WTC11 (cell line): ENCODE measurements around the gene PACS1. TPM values are rescaled to one million over a fixed set of nuclear protein-coding genes. Genes with fewer than 3 reads are reported as not detected.

Source experiments
- ATAC-seq: fragments of 200-7000 bp; cut with Tn5 transposase; 2 replicates; pipeline ENCODE4 v1.10.0; 2021; ENCODE audit warnings: mild to moderate bottlenecking, moderate library complexity
- CTCF ChIA-PET: fragments of 300-600 bp; sonication (Branson Sonifier 250); formaldehyde crosslinking; loops from one replicate; lab custom pipeline; 2021; ENCODE audit warnings: antibody characterized with exemption; lab: Charles Lee
- POLR2A ChIA-PET: fragments of 350-600 bp; sonication (Branson Sonifier 250); formaldehyde crosslinking; loops from one replicate; lab custom pipeline; 2021; ENCODE audit warnings: antibody characterized with exemption; lab: Charles Lee
- DNase-seq: peaks from one replicate; pipeline ENCODE4 v3.0.0; 2021; ENCODE audit warnings: low spot score
- H3K27ac Mint-ChIP-seq: 2 replicates; pipeline ENCODE4 v1.8.0; 2021; ENCODE audit warnings: mixed read lengths
- H3K27me3 Mint-ChIP-seq: 2 replicates; pipeline ENCODE4 v1.8.0; 2021; ENCODE audit warnings: low read depth, mild to moderate bottlenecking, moderate library complexity, mixed read lengths
- H3K36me3 Mint-ChIP-seq: 2 replicates; pipeline ENCODE4 v1.8.0; 2021; ENCODE audit warnings: mixed read lengths
- H3K4me1 Mint-ChIP-seq: 2 replicates; pipeline ENCODE4 v1.8.0; 2022; ENCODE audit warnings: mixed read lengths
- H3K4me3 Mint-ChIP-seq: 2 replicates; pipeline ENCODE4 v1.8.0; 2021; ENCODE audit warnings: mild to moderate bottlenecking, moderate library complexity, mixed read lengths
- H3K9me3 Mint-ChIP-seq: 2 replicates; pipeline ENCODE4 v1.8.0; 2021; ENCODE audit warnings: mixed read lengths
- CREB1 ChIP-seq: sonication (generic); formaldehyde crosslinking; IDR thresholded peaks from 2 replicates; pipeline ENCODE4 v1.8.0; 2023; ENCODE audit warnings: mild to moderate bottlenecking, missing genetic modification reagents
- EMX1 ChIP-seq: fragments of 250-450 bp; sonication (Bioruptor Pico); IDR thresholded peaks from 2 replicates; pipeline ENCODE4 v1.8.0; 2021; ENCODE audit warnings: mild to moderate bottlenecking
- FOXJ3 ChIP-seq: sonication (generic); formaldehyde crosslinking; IDR thresholded peaks from 2 replicates; pipeline ENCODE4 v1.9.0; 2021; ENCODE audit warnings: missing genetic modification reagents, mild to moderate bottlenecking, borderline replicate concordance
- FOXP1 ChIP-seq: sonication (generic); formaldehyde crosslinking; IDR thresholded peaks from 2 replicates; pipeline ENCODE4 v1.8.0; 2022; ENCODE audit warnings: missing genetic modification reagents, mild to moderate bottlenecking, moderate library complexity, borderline replicate concordance
- GABPB1 ChIP-seq: sonication (generic); formaldehyde crosslinking; IDR thresholded peaks from 2 replicates; pipeline ENCODE4 v1.8.1; 2023; ENCODE audit warnings: mild to moderate bottlenecking, missing genetic modification reagents
- JAZF1 ChIP-seq: fragments of 250-450 bp; sonication (Bioruptor Pico); IDR thresholded peaks from 2 replicates; pipeline ENCODE4 v1.9.0; 2021; ENCODE audit warnings: moderate library complexity, mild to moderate bottlenecking, inconsistent platforms
- MXD4 ChIP-seq: fragments of 250-450 bp; sonication (Bioruptor Pico); IDR thresholded peaks from 2 replicates; pipeline ENCODE4 v1.8.0; 2021; ENCODE audit warnings: mild to moderate bottlenecking, moderate library complexity, borderline replicate concordance
- NR3C1 ChIP-seq: sonication (generic); formaldehyde crosslinking; conservative IDR thresholded peaks from 2 replicates; pipeline ENCODE4 v1.8.1; 2023; ENCODE audit warnings: low read depth, mild to moderate bottlenecking, missing genetic modification reagents
- PRRX2 ChIP-seq: fragments of 250-450 bp; sonication (Bioruptor Pico); IDR thresholded peaks from 2 replicates; pipeline ENCODE4 v1.8.0; 2021; ENCODE audit warnings: mild to moderate bottlenecking
- SMAD3 ChIP-seq: sonication (generic); formaldehyde crosslinking; IDR thresholded peaks from 2 replicates; pipeline ENCODE4 v1.8.0; 2022; ENCODE audit warnings: missing genetic modification reagents, mild to moderate bottlenecking, borderline replicate concordance
- TCF7 ChIP-seq: sonication (generic); formaldehyde crosslinking; IDR thresholded peaks from 2 replicates; pipeline ENCODE4 v1.8.0; 2022; ENCODE audit warnings: mild to moderate bottlenecking, low read depth, missing genetic modification reagents, moderate library complexity
- TP53 ChIP-seq: sonication (generic); formaldehyde crosslinking; IDR thresholded peaks from 2 replicates; pipeline ENCODE4 v1.8.1; 2023; ENCODE audit warnings: mild to moderate bottlenecking, missing genetic modification reagents
- ZNF232 ChIP-seq: sonication (generic); formaldehyde crosslinking; IDR thresholded peaks from 2 replicates; pipeline ENCODE4 v1.8.0; 2022; ENCODE audit warnings: mild to moderate bottlenecking, missing genetic modification reagents
- ZNF263 ChIP-seq: sonication (generic); formaldehyde crosslinking; IDR thresholded peaks from 2 replicates; pipeline ENCODE4 v1.8.1; 2022; ENCODE audit warnings: low read depth, mild to moderate bottlenecking, moderate library complexity, missing genetic modification reagents
- ZNF317 ChIP-seq: sonication (generic); formaldehyde crosslinking; IDR thresholded peaks from 2 replicates; pipeline ENCODE4 v1.8.1; 2023; ENCODE audit warnings: low read depth, mild to moderate bottlenecking, moderate library complexity, missing genetic modification reagents, borderline replicate concordance
- total RNA-seq: library from RNA; stranded (reverse); gene quantifications from 3 replicates; pipeline ENCODE4 v1.2.3, GENCODE V29; 2021
- TF ChIP-seq, protein P1 (sequence below): sonication (generic); formaldehyde crosslinking; IDR thresholded peaks from 2 replicates; pipeline ENCODE4 v1.8.1; 2023; ENCODE audit warnings: mild to moderate bottlenecking, missing genetic modification reagents, borderline replicate concordance
- TF ChIP-seq, protein P2 (sequence below): fragments of 250-450 bp; sonication (Bioruptor Pico); IDR thresholded peaks from 2 replicates; pipeline ENCODE4 v1.8.0; 2021; ENCODE audit warnings: mild to moderate bottlenecking
- TF ChIP-seq, protein P3 (sequence below): fragments of 250-450 bp; sonication (Bioruptor Pico); conservative IDR thresholded peaks from 2 replicates; pipeline ENCODE4 v1.9.0; 2021; ENCODE audit warnings: mild to moderate bottlenecking
- TF ChIP-seq, protein P4 (sequence below): fragments of 200-600 bp; IDR thresholded peaks from 2 replicates; pipeline ENCODE4 v1.8.0; 2022; ENCODE audit warnings: antibody characterized with exemption
- TF ChIP-seq, protein P5 (sequence below): fragments of 250-450 bp; sonication (Bioruptor Pico); IDR thresholded peaks from 2 replicates; pipeline ENCODE4 v1.9.0; 2021; ENCODE audit warnings: mild to moderate bottlenecking

PACS1 gene
- total RNA-seq, 1 experiment from 2014 or later, result 34.8 TPM

DNA sequence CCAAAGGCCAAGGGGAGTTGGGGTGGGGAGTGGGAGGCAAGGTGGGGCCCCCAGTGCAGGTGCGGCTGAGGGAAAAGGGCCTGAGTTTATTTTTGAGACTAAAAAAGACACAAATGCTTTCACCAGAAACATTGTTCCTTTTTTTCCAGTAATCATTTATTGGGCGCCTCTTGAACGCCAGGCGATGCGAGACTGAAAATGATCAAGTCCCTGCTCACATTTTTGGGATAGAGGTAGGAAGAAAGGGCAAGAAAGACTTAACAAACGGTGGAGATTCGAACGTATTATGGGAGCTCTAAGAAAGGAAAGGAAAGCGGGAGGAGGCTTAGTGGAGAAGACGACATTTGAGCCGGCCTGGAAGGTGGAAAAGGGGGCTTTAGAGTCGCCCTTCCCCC lies 18.7 kb upstream of the PACS1 start:
- Mint-ChIP-seq H3K4me3 (peak overlapping the region; percentile 100), H3K27me3 (no peaks in the 10 kb centered on the region), H3K36me3 (peaks cover 26% of the 10 kb centered on the region), H3K9me3 (no peaks in the 10 kb centered on the region), H3K27ac (peak overlapping the region; percentile 97), H3K4me1 (peaks cover 35% of the 10 kb centered on the region)
- TF ChIP-seq, protein P1, sequence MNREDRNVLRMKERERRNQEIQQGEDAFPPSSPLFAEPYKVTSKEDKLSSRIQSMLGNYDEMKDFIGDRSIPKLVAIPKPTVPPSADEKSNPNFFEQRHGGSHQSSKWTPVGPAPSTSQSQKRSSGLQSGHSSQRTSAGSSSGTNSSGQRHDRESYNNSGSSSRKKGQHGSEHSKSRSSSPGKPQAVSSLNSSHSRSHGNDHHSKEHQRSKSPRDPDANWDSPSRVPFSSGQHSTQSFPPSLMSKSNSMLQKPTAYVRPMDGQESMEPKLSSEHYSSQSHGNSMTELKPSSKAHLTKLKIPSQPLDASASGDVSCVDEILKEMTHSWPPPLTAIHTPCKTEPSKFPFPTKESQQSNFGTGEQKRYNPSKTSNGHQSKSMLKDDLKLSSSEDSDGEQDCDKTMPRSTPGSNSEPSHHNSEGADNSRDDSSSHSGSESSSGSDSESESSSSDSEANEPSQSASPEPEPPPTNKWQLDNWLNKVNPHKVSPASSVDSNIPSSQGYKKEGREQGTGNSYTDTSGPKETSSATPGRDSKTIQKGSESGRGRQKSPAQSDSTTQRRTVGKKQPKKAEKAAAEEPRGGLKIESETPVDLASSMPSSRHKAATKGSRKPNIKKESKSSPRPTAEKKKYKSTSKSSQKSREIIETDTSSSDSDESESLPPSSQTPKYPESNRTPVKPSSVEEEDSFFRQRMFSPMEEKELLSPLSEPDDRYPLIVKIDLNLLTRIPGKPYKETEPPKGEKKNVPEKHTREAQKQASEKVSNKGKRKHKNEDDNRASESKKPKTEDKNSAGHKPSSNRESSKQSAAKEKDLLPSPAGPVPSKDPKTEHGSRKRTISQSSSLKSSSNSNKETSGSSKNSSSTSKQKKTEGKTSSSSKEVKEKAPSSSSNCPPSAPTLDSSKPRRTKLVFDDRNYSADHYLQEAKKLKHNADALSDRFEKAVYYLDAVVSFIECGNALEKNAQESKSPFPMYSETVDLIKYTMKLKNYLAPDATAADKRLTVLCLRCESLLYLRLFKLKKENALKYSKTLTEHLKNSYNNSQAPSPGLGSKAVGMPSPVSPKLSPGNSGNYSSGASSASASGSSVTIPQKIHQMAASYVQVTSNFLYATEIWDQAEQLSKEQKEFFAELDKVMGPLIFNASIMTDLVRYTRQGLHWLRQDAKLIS (CRISPR knock-in tag), result no peak
- TF ChIP-seq, protein P2, sequence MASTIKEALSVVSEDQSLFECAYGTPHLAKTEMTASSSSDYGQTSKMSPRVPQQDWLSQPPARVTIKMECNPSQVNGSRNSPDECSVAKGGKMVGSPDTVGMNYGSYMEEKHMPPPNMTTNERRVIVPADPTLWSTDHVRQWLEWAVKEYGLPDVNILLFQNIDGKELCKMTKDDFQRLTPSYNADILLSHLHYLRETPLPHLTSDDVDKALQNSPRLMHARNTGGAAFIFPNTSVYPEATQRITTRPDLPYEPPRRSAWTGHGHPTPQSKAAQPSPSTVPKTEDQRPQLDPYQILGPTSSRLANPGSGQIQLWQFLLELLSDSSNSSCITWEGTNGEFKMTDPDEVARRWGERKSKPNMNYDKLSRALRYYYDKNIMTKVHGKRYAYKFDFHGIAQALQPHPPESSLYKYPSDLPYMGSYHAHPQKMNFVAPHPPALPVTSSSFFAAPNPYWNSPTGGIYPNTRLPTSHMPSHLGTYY (CRISPR knock-in tag), result no peak
- no peak for TF ChIP-seq EMX1 (CRISPR knock-in tag)
- TF ChIP-seq MXD4, result no peak
- TF ChIP-seq TP53 (CRISPR knock-in tag), result no peak
- TF ChIP-seq ZNF317, result no peak
- no peak for ATAC-seq
- POLR2A ChIA-PET, result interaction anchor here (0.5 to 1.9 kb wide), 4 partner anchors 19 to 216 kb away, joined by 3 to 6 read pairs (median 4); partner anchors contain the start of gene FIBP
- DNase-seq, result no peak
- CTCF ChIA-PET, result interaction anchor here (1.0 to 4.2 kb wide), 9 partner anchors 18 to 272 kb away, joined by 3 to 35 read pairs (median 4); partner anchors contain the start of genes FIBP and PACS1

DNA sequence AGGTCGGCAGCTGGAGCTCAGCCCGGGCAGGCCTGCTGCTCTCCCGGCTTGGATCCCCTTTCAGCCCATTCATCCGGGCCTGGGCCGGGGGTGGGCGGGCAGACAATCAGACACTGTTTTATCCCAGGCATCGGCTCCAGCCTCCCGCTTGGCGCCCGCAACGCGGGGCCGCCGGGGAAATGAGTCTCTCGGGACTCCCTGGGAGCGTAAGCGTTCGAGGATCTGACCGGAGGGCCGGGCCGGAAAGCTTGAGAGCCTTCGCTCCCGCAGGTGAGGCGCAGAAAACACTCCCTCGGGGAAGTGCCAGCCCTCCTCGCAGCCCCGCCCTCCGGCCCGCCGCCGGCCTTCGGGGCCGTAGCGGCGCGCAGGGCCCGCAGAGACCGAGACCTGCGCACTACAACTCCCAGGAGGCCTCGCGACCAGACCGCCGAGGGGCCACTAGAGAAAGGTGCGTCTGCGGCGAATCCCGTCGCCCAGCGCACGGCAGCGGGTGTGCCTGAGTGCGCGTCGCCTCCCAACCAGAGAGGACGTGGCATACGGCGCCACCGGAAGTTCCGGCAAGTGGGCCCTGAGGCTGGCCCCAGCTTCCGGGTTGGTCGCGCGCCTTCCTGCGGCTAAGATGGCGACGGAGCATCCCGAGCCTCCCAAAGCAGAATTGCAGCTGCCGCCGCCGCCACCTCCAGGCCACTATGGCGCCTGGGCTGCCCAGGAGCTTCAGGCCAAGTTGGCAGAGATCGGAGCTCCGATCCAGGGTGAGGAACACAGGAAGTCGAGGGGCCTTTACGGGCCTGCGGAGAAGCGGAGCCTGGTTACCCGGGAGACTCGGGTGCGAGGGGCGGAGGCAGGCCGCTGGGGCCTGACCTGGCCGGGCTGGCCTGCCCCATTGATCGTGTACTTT lies 18.1 kb upstream of the PACS1 start, which contains the start of gene SF3B2:
TSS of gene SF3B2 (plus strand) at position 599 of the 898 bp plus-strand sequence. CDS start at position 620, 21 bp downstream.
- peak; percentile 95 for ATAC-seq
- no peaks in the 10 kb centered on the region for H3K9me3 Mint-ChIP-seq
- POLR2A ChIA-PET, result interaction anchor here (0.5 to 1.9 kb wide), 6 partner anchors 20 to 216 kb away, joined by 3 to 8 read pairs (median 4); partner anchors contain the start of genes FIBP and MUS81
- H3K4me1 Mint-ChIP-seq, result peaks cover 35% of the 10 kb centered on the region
- CTCF ChIA-PET, result interaction anchor here (0.6 to 4.2 kb wide), 12 partner anchors 17 to 746 kb away, joined by 3 to 35 read pairs (median 4); partner anchors contain the start of genes FIBP, PACS1, RAB1B and ZNRD2
- H3K27me3 Mint-ChIP-seq, result no peaks in the 10 kb centered on the region
- peak; percentile 97 for DNase-seq
- peak within 1 kb of the TSS; percentile 100 for H3K4me3 Mint-ChIP-seq
- peaks cover 32% of the 10 kb centered on the region for H3K36me3 Mint-ChIP-seq
- H3K27ac Mint-ChIP-seq, result peak within 1 kb of the TSS; percentile 98
- no peak for TF ChIP-seq JAZF1
- TF ChIP-seq FOXP1 (CRISPR knock-in tag), result no peak
- TF ChIP-seq, protein P3, sequence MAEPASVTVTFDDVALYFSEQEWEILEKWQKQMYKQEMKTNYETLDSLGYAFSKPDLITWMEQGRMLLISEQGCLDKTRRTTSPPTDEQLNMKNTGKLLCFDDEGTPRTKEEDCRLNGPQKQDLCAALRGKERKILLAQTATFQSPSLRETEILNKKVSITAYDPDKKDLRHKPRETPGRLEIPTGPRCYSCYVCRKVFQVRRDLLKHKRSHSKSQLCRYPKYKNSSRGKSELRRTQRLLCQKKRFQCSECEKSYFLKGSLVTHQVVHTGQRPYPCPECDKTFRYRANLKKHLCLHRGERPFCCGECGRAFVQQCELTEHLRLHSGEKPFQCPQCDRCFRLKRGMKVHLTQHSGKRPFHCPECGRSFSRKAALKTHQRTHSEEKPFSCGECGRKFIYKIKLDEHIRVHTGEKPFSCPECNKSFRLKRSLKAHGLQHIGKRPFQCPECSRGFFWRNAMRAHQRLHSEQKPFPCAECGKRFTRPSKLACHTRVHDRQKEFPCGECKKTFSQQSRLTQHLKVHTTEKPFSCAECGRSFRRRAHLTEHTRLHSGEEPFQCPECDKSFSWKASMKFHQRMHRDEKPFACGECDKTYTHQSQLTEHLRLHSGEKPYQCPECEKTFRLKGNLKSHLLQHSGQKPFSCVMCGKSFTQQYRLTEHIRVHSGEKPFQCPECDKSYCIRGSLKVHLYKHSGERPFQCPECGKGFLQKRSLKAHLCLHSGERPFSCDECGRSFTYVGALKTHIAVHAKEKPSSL (CRISPR knock-in tag), result no peak
- TF ChIP-seq ZNF232 (CRISPR knock-in tag), result no peak
- no peak for TF ChIP-seq MXD4
- TF ChIP-seq PRRX2 (CRISPR knock-in tag), result no peak
- no peak for TF ChIP-seq ZNF263 (CRISPR knock-in tag)
- TF ChIP-seq CREB1 (CRISPR knock-in tag), result 0 out of 2 replicates have a peak, but pooled peaks have one; percentile 53
- TF ChIP-seq FOXJ3 (CRISPR knock-in tag), result no peak
- TF ChIP-seq EMX1 (CRISPR knock-in tag), result no peak
- no peak for TF ChIP-seq SMAD3 (CRISPR knock-in tag)
- TF ChIP-seq, protein P4, sequence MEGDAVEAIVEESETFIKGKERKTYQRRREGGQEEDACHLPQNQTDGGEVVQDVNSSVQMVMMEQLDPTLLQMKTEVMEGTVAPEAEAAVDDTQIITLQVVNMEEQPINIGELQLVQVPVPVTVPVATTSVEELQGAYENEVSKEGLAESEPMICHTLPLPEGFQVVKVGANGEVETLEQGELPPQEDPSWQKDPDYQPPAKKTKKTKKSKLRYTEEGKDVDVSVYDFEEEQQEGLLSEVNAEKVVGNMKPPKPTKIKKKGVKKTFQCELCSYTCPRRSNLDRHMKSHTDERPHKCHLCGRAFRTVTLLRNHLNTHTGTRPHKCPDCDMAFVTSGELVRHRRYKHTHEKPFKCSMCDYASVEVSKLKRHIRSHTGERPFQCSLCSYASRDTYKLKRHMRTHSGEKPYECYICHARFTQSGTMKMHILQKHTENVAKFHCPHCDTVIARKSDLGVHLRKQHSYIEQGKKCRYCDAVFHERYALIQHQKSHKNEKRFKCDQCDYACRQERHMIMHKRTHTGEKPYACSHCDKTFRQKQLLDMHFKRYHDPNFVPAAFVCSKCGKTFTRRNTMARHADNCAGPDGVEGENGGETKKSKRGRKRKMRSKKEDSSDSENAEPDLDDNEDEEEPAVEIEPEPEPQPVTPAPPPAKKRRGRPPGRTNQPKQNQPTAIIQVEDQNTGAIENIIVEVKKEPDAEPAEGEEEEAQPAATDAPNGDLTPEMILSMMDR, result no peak
- no peak for TF ChIP-seq TCF7
- TF ChIP-seq NR3C1 (CRISPR knock-in tag), result no peak
- TF ChIP-seq, protein P5, sequence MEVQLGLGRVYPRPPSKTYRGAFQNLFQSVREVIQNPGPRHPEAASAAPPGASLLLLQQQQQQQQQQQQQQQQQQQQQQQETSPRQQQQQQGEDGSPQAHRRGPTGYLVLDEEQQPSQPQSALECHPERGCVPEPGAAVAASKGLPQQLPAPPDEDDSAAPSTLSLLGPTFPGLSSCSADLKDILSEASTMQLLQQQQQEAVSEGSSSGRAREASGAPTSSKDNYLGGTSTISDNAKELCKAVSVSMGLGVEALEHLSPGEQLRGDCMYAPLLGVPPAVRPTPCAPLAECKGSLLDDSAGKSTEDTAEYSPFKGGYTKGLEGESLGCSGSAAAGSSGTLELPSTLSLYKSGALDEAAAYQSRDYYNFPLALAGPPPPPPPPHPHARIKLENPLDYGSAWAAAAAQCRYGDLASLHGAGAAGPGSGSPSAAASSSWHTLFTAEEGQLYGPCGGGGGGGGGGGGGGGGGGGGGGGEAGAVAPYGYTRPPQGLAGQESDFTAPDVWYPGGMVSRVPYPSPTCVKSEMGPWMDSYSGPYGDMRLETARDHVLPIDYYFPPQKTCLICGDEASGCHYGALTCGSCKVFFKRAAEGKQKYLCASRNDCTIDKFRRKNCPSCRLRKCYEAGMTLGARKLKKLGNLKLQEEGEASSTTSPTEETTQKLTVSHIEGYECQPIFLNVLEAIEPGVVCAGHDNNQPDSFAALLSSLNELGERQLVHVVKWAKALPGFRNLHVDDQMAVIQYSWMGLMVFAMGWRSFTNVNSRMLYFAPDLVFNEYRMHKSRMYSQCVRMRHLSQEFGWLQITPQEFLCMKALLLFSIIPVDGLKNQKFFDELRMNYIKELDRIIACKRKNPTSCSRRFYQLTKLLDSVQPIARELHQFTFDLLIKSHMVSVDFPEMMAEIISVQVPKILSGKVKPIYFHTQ, result no peak
- peak; percentile 54 for TF ChIP-seq GABPB1 (CRISPR knock-in tag)
